GM21825 (cell line): ENCODE data around the gene IL1B.

Experiments
- ATAC-seq: cut with Tn5 transposase; IDR thresholded peaks from one replicate; pipeline ENCODE4 v1.9.1; 2021; ENCODE audit warnings: mild to moderate bottlenecking, moderate library complexity; ENCODE audit not compliant: unreplicated experiment

IL1B gene

GRCh38 chr2:112811276-112811831, 25.2 kb downstream of the IL1B start:
- ATAC-seq: no peak

GRCh38 chr2:112809112-112809511, 27.5 kb downstream of the IL1B start:
- ATAC-seq: no peak

- ATAC-seq: no peak
Observed at GRCh38 chr2:112807233-112807807, 29.3 kb downstream of the IL1B start.

GRCh38 chr2:112805542-112805941, 31.0 kb downstream of the IL1B start:
- peak; percentile 51 for ATAC-seq

GRCh38 chr2:112803691-112804521, 32.7 kb downstream of the IL1B start:
- ATAC-seq: no peak

- no peak for ATAC-seq
Observed at GRCh38 chr2:112800881-112801583, 35.5 kb downstream of the IL1B start.

- ATAC-seq: no peak
Observed at GRCh38 chr2:112798979-112799975, 37.3 kb downstream of the IL1B start.

- ATAC-seq: no peak
Observed at GRCh38 chr2:112796486-112796885, 40.1 kb downstream of the IL1B start.

- ATAC-seq: no peak
Observed at GRCh38 chr2:112795774-112796173, 40.8 kb downstream of the IL1B start.

- no peak for ATAC-seq
Observed at GRCh38 chr2:112794841-112795240, 41.7 kb downstream of the IL1B start.

- peak; percentile 74 for ATAC-seq
Observed at GRCh38 chr2:112794131-112794733, 42.3 kb downstream of the IL1B start.

GRCh38 chr2:112793449-112793978, 43.1 kb downstream of the IL1B start:
- no peak for ATAC-seq

- no peak for ATAC-seq
Observed at GRCh38 chr2:112792419-112792818, 44.2 kb downstream of the IL1B start.

- no peak for ATAC-seq
Observed at GRCh38 chr2:112791693-112792230, 44.8 kb downstream of the IL1B start.

- ATAC-seq: no peak
Observed at GRCh38 chr2:112791019-112791418, 45.6 kb downstream of the IL1B start.

- ATAC-seq: no peak
Observed at GRCh38 chr2:112790305-112790704, 46.3 kb downstream of the IL1B start.

GRCh38 chr2:112789186-112789585, 47.4 kb downstream of the IL1B start:
- ATAC-seq: no peak

- ATAC-seq: no peak
Observed at GRCh38 chr2:112788653-112789052, 47.9 kb downstream of the IL1B start.

- no peak for ATAC-seq
Observed at GRCh38 chr2:112787729-112788393, 48.7 kb downstream of the IL1B start.
